Stimulated activated CD8-positive, alpha-beta memory T cell treated with anti-CD3 and anti-CD28 coated beads, Interleukin-12 subunit alpha, Interleukin-12 subunit beta, amount 100 ng/mL, for 24 hours (primary cell): ENCODE measurements around the gene MT1E.
A peak's percentile ranks its signal among the peaks of the same experiment; 100 is the strongest.
"Not testable (repeated sequence)": the region's sequence is repeated elsewhere in the genome, so short reads cannot be mapped to it uniquely, and the experiment has no call there.

Experiments used
- DNase-seq: peaks from one replicate; pipeline ENCODE4 v3.0.0-alpha.2; 2020; ENCODE audit errors: extremely low read depth

The MT1E gene

GRCh38 chr16:56645838-56646237 lies 20.3 kb downstream of the MT1E start:
- DNase-seq = no peak

- no peak for DNase-seq
Measured at GRCh38 chr16:56647641-56648431, 22.3 kb downstream of the MT1E start.

GRCh38 chr16:56649271-56649670 lies 23.7 kb downstream of the MT1E start:
- no peak for DNase-seq

GRCh38 chr16:56649820-56650219 lies 24.2 kb downstream of the MT1E start:
- no peak for DNase-seq

DNA sequence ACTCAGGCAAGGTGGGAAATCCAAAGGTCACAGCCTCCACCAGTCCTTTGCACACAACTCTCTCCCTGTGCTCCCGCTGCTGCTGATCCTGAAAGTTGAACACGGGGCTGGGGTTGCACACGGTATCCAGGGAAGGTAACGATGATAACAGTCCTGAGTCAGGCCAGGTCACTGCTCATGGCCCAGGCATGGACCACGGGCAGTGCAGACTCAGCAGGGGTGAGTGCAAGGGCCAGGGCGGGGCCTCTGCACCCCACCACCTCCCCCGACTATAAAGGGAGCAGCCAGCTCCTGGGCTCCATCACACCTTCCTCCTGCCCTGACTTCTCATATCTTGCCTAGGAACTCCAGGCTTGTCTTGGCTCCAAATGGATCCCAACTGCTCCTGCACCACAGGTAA lies 26.0 kb downstream of the MT1E start, which contains the start of gene MT1B:
Gene MT1B (plus strand): TSS at position 301 of the 400 bp plus-strand sequence. CDS start 68 bp downstream, at position 369.
- DNase-seq = no peak

GRCh38 chr16:56652600-56652999 lies 27.0 kb downstream of the MT1E start:
- DNase-seq = no peak

GRCh38 chr16:56653218-56653617 lies 27.6 kb downstream of the MT1E start:
- DNase-seq = no peak

- peak; percentile 41 for DNase-seq
Measured at GRCh38 chr16:56657555-56658326, 32.2 kb downstream of the MT1E start, which contains the start of gene MT1F. TSS of gene MT1F (plus strand) at chr16:56657959. CDS start at chr16:56658059, 100 bp downstream.

GRCh38 chr16:56658327-56658875 lies 32.8 kb downstream of the MT1E start:
- DNase-seq = no peak

DNA sequence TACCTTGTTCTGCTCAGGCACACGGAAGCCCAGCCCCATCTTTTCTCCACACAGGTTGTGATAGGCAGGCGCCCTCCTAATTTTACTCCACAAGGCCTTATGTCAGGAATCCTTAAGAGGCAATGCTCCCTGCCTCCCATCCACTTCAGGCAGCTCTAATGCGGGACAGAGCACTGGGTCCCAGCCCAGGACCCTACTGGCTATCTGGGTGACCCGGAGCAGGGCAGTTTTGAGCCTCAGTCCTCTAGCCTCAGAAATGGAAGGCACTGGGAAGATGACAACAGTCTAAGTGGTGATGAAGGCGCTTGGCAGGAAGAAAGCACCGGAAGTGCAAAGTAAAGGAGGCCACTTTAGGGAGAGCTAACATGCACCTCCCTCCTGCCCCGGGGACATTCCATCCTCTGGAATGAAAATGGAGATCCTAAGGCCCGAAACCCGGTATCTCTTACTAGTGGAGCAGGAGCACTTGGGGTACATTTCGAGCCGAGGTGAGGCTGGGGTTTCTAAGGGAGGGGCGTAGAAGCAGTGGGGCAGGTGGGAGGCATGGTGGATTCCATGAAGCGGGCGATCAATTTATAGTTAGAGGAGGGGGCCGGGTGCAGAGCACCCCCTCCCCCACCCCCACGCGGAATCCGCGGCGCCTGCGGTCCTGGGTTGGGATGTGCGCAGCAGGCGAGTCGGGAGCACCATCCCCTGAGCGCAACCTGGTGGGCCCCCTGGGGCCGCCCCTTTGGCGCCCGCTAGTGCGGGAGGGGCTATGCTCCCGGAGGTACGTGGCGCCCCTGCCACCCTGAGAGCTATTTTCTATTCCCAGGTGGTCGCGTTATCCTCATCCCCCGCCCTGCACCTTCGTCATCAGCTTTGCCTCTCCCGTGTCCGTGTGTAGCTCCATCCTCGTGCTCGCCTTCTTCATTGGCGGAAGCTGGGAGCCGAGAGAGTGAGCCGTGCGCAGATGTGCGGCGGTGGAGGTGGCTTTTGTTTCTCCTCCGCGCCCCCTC lies 37.1 kb downstream of the MT1E start:
- DNase-seq = no peak

DNA sequence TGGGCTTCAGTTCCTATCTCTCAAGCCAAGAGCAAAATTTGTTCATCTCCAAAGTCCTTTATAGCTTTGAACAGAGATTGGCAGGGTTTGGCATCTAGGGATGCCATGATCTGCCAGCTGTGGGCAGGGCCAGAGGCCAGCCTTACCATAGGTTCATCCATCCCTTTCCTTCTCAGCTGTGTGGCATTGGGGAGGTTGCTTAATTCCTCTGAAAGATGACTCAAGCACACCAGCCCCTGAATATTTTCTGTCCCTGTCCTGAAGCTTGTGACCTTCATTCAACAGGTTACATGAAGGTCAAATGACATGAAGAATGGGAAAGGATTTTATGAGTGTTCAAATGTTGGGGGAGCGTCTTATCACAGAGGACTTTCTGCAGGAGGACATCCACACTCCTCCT lies 38.9 kb downstream of the MT1E start:
- DNase-seq = no peak

GRCh38 chr16:56665286-56666261 lies 40.0 kb downstream of the MT1E start:
- not testable (repeated sequence) for DNase-seq

GRCh38 chr16:56667581-56668571 lies 42.3 kb downstream of the MT1E start, which contains the start of gene MT1G:
TSS of gene MT1G (minus strand) at chr16:56668065. CDS start at chr16:56667993, 72 bp downstream.
- DNase-seq = no peak

- no peak for DNase-seq
Measured at GRCh38 chr16:56669005-56669839, 43.6 kb downstream of the MT1E start, which contains the start of gene MT1H. TSS of gene MT1H (plus strand) at chr16:56669814. CDS start at chr16:56669885, 71 bp downstream.

- DNase-seq = no peak
Measured at GRCh38 chr16:56669840-56670619, 44.4 kb downstream of the MT1E start.

- no peak for DNase-seq
Measured at GRCh38 chr16:56670620-56670934, 45.0 kb downstream of the MT1E start.

GRCh38 chr16:56671691-56672090 lies 46.1 kb downstream of the MT1E start:
- not testable (repeated sequence) for DNase-seq
